Transverse colon (tissue), 4 donors: ENCODE data around the gene NAALADL2. TPM values are rescaled to one million over a fixed set of nuclear protein-coding genes. Genes with fewer than 3 reads are reported as not detected.

Experiments used
- DNase-seq: peaks from one replicate; pipeline ENCODE4 v3.0.0-alpha.2; 2019
- H3K27ac ChIP-seq, 4 donors: fragments of 200-600 bp; sonication (generic); 2 replicates each; pipeline ENCODE4 v1.5.1; 2016 to 2018; ENCODE audit warnings: inconsistent platforms in 4 of 4
- H3K27me3 ChIP-seq: fragments of 200-600 bp; sonication (generic); 2 replicates; pipeline ENCODE4 v1.5.1; 2017; ENCODE audit warnings: inconsistent platforms
- H3K36me3 ChIP-seq, 4 donors: fragments of 200-600 bp; sonication (generic); 2 replicates each; pipeline ENCODE4 v1.5.1; 2017 to 2019; ENCODE audit warnings: inconsistent platforms in 4 of 4
- H3K4me1 ChIP-seq, 4 donors: fragments of 200-600 bp; sonication (generic); 2 replicates each; pipeline ENCODE4 v1.5.1; 2017 to 2020; ENCODE audit warnings: inconsistent platforms in 4 of 4
- H3K4me3 ChIP-seq, 4 donors: fragments of 200-600 bp; sonication (generic); 1 replicate in 1 of 4; 2 replicates in 3 of 4; pipeline versions ENCODE4 v1.5.1 to v1.6.1; 2017 to 2019; ENCODE audit warnings: inconsistent platforms in 4 of 4
- H3K9me3 ChIP-seq, 2 donors: fragments of 200-600 bp; sonication (generic); 2 replicates each; pipeline ENCODE4 v1.5.1; 2017 to 2019; ENCODE audit warnings: inconsistent platforms in 2 of 2
- EP300 ChIP-seq: sonication (generic); formaldehyde crosslinking; IDR thresholded peaks from one replicate; pipeline ENCODE4 v1.6.1; 2017; ENCODE audit warnings: antibody characterized with exemption, low read depth
- POLR2A ChIP-seq: fragments of 450-650 bp; IDR thresholded peaks from one replicate; pipeline ENCODE4 v1.6.1; 2016; ENCODE audit warnings: antibody characterized with exemption, mild to moderate bottlenecking, moderate library complexity
- POLR2AphosphoS5 ChIP-seq, 3 donors: sonication (generic); formaldehyde crosslinking; IDR thresholded peaks; one replicate each; pipeline ENCODE4 v1.6.1; 2016; ENCODE audit warnings: antibody characterized with exemption in 3 of 3
- WGBS, 2 donors: methylation state at CpG; one replicate each; pipeline ENCODE4 v1.1.5; 2018; ENCODE audit warnings: low coverage in 1 of 2; 5-methylcytosine and 5-hydroxymethylcytosine counted together
- in situ Hi-C, 4 donors: fragments of 200-750 bp; cut with MboI; loops; one replicate each; pipeline versions ENCODE4 v1.15.0 to v1.15.1; 2017; ENCODE audit warnings: low sequenced_read_pairs in 3 of 4, low pct_ligation_motif_present in 1 of 4, low pct_unique_long_range_greater_than_20kb in 1 of 4
- intact Hi-C: fragments of 100-400 bp; cut with DNase I; formaldehyde crosslinking; loops from one replicate; pipeline ENCODE4 v1.15.1; 2023; ENCODE audit warnings: low total_unique reads
- total RNA-seq, 4 donors: library from RNA; depleted of rRNA; stranded (reverse); fragments of >200 nt; gene quantifications; one replicate each; pipeline ENCODE4 v1.1.0, GENCODE V29; 2016
- TF ChIP-seq, protein P1 (sequence below), 5 experiments: fragments of 200-600 bp in 3 of 5; fragments of 450-650 bp in 2 of 5; sonication (generic) in 3 of 5; IDR thresholded peaks; 1 replicate in 2 of 5; 2 replicates in 3 of 5; pipeline ENCODE4 v1.5.1; 2016 to 2017; ENCODE audit warnings: antibody characterized with exemption in 5 of 5, inconsistent platforms in 3 of 5, mild to moderate bottlenecking in 2 of 5, moderate library complexity in 1 of 5

NAALADL2 gene
- total RNA-seq, 4 donors from 2014 or later: 10.1 to 22.7 (median 15.1) TPM

DNA sequence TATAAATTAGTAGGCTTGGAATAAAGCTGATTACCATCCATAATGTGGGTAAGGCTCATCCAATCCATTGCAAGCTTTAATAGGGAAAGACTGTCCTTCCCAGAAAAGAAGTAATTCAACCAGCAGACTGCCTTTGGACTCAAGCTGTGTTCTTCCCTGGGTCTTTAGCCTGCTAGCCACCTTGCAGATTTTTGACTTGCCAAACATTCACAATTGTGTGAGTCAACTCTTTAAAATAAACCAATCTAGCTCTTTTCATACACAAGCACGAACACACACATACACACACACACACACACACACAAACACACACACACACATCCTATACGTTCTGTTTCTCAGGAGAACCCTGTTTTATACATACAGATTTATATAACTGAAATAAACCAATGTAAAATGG is 248.1 kb downstream of the NAALADL2 start:
- Histone ChIP-seq H3K27ac (no peak overlapping the region), H3K4me3 (no peak overlapping the region), H3K4me1 (no peaks in the 10 kb centered on the region), H3K36me3 (no peaks in the 10 kb centered on the region), H3K9me3 (no peaks in the 10 kb centered on the region), H3K27me3 (no peaks in the 10 kb centered on the region)
- TF ChIP-seq EP300 (no peak), POLR2A (no peak), POLR2AphosphoS5 (IDR thresholded peaks at IDR 0.05) (no peak)
- TF ChIP-seq, protein P1, sequence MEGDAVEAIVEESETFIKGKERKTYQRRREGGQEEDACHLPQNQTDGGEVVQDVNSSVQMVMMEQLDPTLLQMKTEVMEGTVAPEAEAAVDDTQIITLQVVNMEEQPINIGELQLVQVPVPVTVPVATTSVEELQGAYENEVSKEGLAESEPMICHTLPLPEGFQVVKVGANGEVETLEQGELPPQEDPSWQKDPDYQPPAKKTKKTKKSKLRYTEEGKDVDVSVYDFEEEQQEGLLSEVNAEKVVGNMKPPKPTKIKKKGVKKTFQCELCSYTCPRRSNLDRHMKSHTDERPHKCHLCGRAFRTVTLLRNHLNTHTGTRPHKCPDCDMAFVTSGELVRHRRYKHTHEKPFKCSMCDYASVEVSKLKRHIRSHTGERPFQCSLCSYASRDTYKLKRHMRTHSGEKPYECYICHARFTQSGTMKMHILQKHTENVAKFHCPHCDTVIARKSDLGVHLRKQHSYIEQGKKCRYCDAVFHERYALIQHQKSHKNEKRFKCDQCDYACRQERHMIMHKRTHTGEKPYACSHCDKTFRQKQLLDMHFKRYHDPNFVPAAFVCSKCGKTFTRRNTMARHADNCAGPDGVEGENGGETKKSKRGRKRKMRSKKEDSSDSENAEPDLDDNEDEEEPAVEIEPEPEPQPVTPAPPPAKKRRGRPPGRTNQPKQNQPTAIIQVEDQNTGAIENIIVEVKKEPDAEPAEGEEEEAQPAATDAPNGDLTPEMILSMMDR (IDR thresholded peaks at IDR 0.05): no peak
- no peak for DNase-seq
- in situ Hi-C loops: no loop called here
- intact Hi-C loops: no loop called here
- 75 to 96% methylated on average over 2 of the region's 2 CpGs for WGBS, 2 donors

DNA sequence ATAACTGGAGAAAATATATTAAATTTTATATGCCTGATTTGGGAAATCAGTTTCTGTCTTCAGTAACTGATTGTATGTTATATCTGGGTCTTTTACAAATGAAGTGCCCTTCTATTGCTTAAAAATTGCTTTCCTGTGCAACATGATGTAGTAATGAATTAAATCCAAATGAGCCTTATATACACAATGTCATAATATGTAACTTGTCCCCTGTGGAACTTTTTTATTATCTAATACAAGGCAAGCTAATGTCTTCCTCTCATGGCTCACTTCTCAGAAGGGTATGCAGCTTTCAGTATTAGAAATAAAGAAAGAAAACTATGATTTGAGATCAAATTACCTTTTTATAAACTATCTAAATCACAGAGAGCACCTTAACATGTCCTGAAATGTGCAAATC is 248.9 kb downstream of the NAALADL2 start:
- H3K9me3 ChIP-seq: no peaks in the 10 kb centered on the region
- intact Hi-C loops (no loop called here), in situ Hi-C loops (no loop called here)
- no peaks in the 10 kb centered on the region for H3K27me3 ChIP-seq
- H3K4me3 ChIP-seq: no peak overlapping the region
- H3K27ac ChIP-seq: no peak overlapping the region
- no peak for DNase-seq
- H3K4me1 ChIP-seq: no peaks in the 10 kb centered on the region
- no peak for TF ChIP-seq POLR2A
- TF ChIP-seq POLR2AphosphoS5 (IDR thresholded peaks at IDR 0.05): no peak
- no peak for TF ChIP-seq EP300
- TF ChIP-seq, protein P1 (IDR thresholded peaks at IDR 0.05): no peak
- H3K36me3 ChIP-seq: no peaks in the 10 kb centered on the region

DNA sequence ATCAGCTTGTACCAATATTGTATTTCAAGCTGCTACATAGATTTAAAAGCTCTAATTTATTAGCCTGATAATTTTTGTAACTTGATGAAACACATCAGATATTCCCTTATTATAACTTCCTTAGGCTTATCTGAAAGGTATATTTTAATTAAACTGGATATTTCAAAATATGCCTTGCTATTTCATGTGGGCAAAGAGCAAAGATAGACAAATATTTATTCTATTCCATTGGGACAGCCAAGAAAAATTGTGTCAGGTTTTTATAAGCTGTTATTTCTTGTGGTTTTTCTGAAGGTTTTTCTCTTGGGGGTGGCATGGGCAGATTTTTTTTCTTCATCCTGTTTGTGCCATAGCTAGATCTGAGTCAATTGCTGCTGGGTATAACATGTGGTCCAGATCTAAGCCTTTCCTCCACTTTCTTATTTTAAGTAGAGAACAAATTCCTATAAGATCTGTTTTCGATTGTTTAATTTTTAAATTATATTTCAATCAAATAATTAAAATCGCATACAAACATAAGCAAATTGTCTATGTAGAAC is 249.5 kb downstream of the NAALADL2 start:
- WGBS, 2 donors: 57 to 73% methylated on average over 2 of the region's 2 CpGs
- Histone ChIP-seq H3K4me1 (no peaks in the 10 kb centered on the region), H3K36me3 (no peaks in the 10 kb centered on the region), H3K9me3 (no peaks in the 10 kb centered on the region), H3K4me3 (no peak overlapping the region), H3K27me3 (no peaks in the 10 kb centered on the region), H3K27ac (no peak overlapping the region)
- no peak for DNase-seq
- intact Hi-C loops (no loop called here), in situ Hi-C loops (no loop called here)
- TF ChIP-seq, protein P1 (IDR thresholded peaks at IDR 0.05): no peak
- TF ChIP-seq EP300 (no peak), POLR2AphosphoS5 (IDR thresholded peaks at IDR 0.05) (no peak), POLR2A (no peak)

DNA sequence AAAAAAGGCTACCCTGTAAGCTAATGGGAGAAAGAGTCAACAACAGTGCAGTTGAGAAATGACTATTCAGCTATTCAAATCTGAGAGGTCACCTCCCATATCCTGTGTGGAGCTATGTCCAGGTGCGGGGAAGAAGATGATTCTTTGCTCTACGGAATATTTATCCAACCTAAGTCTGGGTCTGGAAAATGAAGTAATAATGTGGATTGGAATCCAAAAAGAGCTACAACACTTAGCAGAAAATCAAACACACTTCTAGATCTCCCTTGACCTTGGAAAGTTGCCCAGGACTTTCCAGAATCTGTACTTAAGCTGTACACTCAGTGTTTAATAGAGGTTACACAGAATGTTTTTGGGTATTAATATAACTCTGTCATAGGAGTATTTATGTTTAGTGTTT is 251.9 kb downstream of the NAALADL2 start:
- H3K27ac ChIP-seq: no peak overlapping the region
- no peaks in the 10 kb centered on the region for H3K9me3 ChIP-seq
- H3K27me3 ChIP-seq: no peaks in the 10 kb centered on the region
- TF ChIP-seq, protein P1 (IDR thresholded peaks at IDR 0.05): no peak
- no peak for TF ChIP-seq POLR2AphosphoS5 (IDR thresholded peaks at IDR 0.05)
- TF ChIP-seq POLR2A: no peak
- H3K36me3 ChIP-seq: no peaks in the 10 kb centered on the region
- in situ Hi-C loops: no loop called here
- intact Hi-C loops: no loop called here
- DNase-seq: no peak
- no peak overlapping the region for H3K4me3 ChIP-seq
- no peaks in the 10 kb centered on the region for H3K4me1 ChIP-seq
- 67 to 79% methylated on average over 1 to 2 of the region's 2 CpGs for WGBS, 2 donors
